ENCODE data around the gene SELP.

Gene SELP

GRCh38 chr1:169620565-169620964 is 9.4 kb downstream of the SELP start:
- DNase-seq (ENCODE audit: low spot score): no peak

GRCh38 chr1:169618367-169618766 is 11.6 kb downstream of the SELP start:
- DNase-seq (ENCODE audit: low spot score): no peak

- DNase-seq (ENCODE audit: low spot score): no peak
Observed at GRCh38 chr1:169615803-169616202, 14.1 kb downstream of the SELP start.

- DNase-seq (ENCODE audit: low spot score): no peak
Observed at GRCh38 chr1:169610858-169611257, 19.1 kb downstream of the SELP start.

- DNase-seq (ENCODE audit: low spot score): no peak
Observed at GRCh38 chr1:169610108-169610507, 19.8 kb downstream of the SELP start.

GRCh38 chr1:169608226-169608625 is 21.7 kb downstream of the SELP start:
- DNase-seq (ENCODE audit: low spot score): no peak

- DNase-seq (ENCODE audit: low spot score): peak; percentile 81
Observed at GRCh38 chr1:169604781-169605560, 25.0 kb downstream of the SELP start.

GRCh38 chr1:169601096-169601881 is 28.6 kb downstream of the SELP start:
- peak; percentile 30 for DNase-seq (ENCODE audit: low spot score)

- no peak for DNase-seq (ENCODE audit: low spot score)
Observed at GRCh38 chr1:169595764-169596711, 33.9 kb downstream of the SELP start.

GRCh38 chr1:169594391-169594790 is 35.5 kb downstream of the SELP start:
- DNase-seq (ENCODE audit: low spot score): no peak

- DNase-seq (ENCODE audit: low spot score): no peak
Observed at GRCh38 chr1:169590932-169591331, 39.0 kb downstream of the SELP start.

- peak; percentile 3 for DNase-seq (ENCODE audit: low spot score)
Observed at GRCh38 chr1:169588785-169589485, 41.0 kb downstream of the SELP start.

- DNase-seq (ENCODE audit: low spot score): no peak
Observed at GRCh38 chr1:169588112-169588511, 41.8 kb downstream of the SELP start.

GRCh38 chr1:169586395-169587255 is 43.3 kb downstream of the SELP start, which contains the start of gene F5:
TSS of gene F5 (minus strand) at chr1:169586481. CDS start at chr1:169586386, 95 bp downstream.
- DNase-seq (ENCODE audit: low spot score): peak; percentile 77

- no peak for DNase-seq (ENCODE audit: low spot score)
Observed at GRCh38 chr1:169586067-169586394, 43.9 kb downstream of the SELP start.

- DNase-seq (ENCODE audit: low spot score): no peak
Observed at GRCh38 chr1:169585181-169585580, 44.7 kb downstream of the SELP start.

- no peak for DNase-seq (ENCODE audit: low spot score)
Observed at GRCh38 chr1:169584483-169585144, 45.3 kb downstream of the SELP start.

GRCh38 chr1:169577981-169578738 is 51.8 kb downstream of the SELP start:
- DNase-seq (ENCODE audit: low spot score): no peak

GRCh38 chr1:169576935-169577331 is 53.0 kb downstream of the SELP start:
- DNase-seq (ENCODE audit: low spot score): no peak
